GM12892 (cell line): ENCODE data around the gene TMEM60.

Experiments
- POLR2A ChIP-seq: IDR thresholded peaks from 2 replicates; pipeline ENCODE4 v1.6.1; 2011; ENCODE audit warnings: low read depth, low read length, control low read depth
- POLR2AphosphoS5 ChIP-seq: IDR thresholded peaks from 2 replicates; pipeline ENCODE4 v1.6.1; 2011; ENCODE audit warnings: low read depth, low read length, control low read depth
- TAF1 ChIP-seq: IDR thresholded peaks from 2 replicates; pipeline ENCODE4 v1.6.1; 2011; ENCODE audit warnings: low read depth, mild to moderate bottlenecking, control low read depth, low read length, borderline replicate concordance

GRCh38 chr7:77824636-77825035 lies 26.4 kb upstream of the TMEM60 start:
- TF ChIP-seq POLR2AphosphoS5 (no peak), POLR2A (no peak), TAF1 (no peak)
